KG1 (cell line): Measurements from ENCODE around the gene NBEAL2.

Source experiments
- DNase-seq: peaks from one replicate; lab custom pipeline; 2025; lab: John Stamatoyannopoulos, UW

The NBEAL2 gene

GRCh38 chr3:47042231-47042791 lies 62.8 kb downstream of the NBEAL2 start:
- DNase-seq = no peak

GRCh38 chr3:47047069-47047468 lies 67.6 kb downstream of the NBEAL2 start:
- DNase-seq = no peak

- no peak for DNase-seq
Observed at GRCh38 chr3:47047673-47048072, 68.2 kb downstream of the NBEAL2 start.

- no peak for DNase-seq
Observed at GRCh38 chr3:47054412-47054811, 74.9 kb downstream of the NBEAL2 start.

DNA sequence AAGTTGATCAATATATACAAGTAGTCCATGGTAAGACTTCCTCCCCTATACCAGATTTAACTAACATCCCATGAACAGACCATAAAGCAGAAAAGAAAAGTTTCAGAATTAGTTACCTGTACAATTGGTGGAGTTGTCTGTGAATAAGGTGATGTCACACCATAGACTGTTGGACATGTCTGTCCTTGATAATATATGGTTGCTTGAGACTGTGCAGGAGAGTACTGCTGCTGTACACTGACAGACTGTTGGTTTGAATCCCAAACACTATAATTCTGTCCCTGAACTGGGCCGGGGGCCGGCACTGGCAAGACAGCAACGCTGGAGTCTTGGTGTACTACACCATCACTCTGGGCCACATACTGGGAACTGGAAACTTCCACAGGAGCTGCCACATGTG lies 77.2 kb downstream of the NBEAL2 start:
- no peak for DNase-seq

- no peak for DNase-seq
Observed at GRCh38 chr3:47057212-47057671, 77.8 kb downstream of the NBEAL2 start.
